ENCODE data around the gene ERBB4.

Gene ERBB4

DNA sequence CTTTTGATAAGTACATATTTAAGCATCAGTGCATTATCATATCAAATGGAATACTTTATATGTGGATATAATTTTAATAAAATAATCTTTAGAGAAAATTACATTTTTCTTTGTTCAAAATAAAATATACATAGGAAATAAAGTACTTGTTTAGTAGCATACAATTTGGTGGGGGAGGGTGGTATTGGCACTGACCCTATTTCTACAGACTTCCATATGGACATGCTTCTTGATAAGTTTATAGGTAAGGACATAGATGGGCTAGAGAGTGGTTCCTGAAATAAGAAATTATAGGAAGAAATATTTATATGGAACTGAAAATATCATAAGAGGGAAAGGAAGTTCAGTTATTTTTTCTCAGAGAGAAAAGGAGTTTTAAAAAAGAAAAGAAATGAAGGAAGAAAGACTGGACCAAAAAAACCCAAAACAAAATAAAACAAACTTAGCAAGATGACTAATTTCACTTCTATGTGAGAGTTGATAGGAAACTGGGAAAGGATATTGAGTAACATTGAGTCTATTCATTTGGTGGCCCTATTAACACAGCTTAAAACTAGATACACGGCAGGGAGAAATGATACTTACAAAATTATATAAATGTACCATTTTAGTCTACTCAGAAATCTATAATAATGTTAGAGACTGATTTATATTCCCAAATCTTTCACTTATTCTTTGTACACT is 505.9 kb downstream of the ERBB4 start:
- TF ChIP-seq GATA3 (IDR thresholded peaks at IDR 0.05; ENCODE audit: low read depth, low read length) (no peak), GATA2 (IDR thresholded peaks at IDR 0.05; ENCODE audit: low read depth, low read length) (no peak)

DNA sequence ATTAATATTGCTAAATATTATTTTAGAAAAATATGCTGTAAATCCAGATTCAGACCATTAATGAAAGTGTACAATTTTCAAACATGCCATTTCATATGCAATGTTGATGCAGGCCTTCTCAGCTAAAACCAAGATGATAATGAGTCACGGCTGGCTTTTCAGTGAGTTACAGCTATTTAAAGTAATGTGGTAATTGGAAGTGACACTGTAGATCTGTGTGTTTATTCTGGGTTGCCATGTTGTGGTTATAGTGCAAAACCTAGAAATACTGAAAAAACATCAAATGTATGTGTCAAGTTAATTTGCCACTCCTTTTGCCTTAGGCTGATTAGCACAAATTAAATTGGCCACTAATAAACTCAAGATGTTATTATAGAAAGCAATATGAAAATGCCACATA is 506.6 kb downstream of the ERBB4 start:
- TF ChIP-seq GATA2 (IDR thresholded peaks at IDR 0.05; ENCODE audit: low read depth, low read length) (no peak), GATA3 (IDR thresholded peaks at IDR 0.05; ENCODE audit: low read depth, low read length) (no peak)

GRCh38 chr2:212030709-212031108 is 507.9 kb downstream of the ERBB4 start:
- TF ChIP-seq GATA2 (IDR thresholded peaks at IDR 0.05; ENCODE audit: low read depth, low read length) (no peak), GATA3 (IDR thresholded peaks at IDR 0.05; ENCODE audit: low read depth, low read length) (no peak)

DNA sequence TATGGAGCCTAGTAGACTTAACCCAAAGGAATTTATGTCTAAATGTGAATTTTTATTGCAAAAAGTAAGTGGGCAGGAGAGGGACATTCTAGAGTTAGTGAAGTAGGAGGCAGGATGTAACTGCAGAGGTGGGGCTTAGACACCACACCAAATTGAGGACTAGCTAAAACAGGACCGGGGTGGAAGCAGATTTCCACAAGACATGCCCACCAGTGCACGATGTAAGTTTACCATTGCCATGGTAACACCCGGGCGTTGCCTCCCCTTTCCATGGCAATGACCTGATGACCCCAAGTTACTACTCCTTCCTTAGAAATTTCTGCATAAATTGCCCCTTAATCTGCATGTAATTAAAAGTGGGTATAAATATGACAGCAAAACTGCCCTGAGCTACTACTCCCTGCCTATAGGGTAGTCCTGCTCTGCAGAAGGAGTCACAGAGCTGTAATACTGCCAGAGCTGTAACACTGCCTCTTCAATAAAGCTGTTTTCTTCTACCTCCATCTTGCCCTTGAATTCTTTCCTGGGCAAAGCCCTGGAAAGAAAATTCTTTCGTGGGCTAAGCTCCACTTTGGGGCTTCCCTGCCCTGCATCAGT is 509.7 kb downstream of the ERBB4 start:
- TF ChIP-seq GATA3 (IDR thresholded peaks at IDR 0.05; ENCODE audit: low read depth, low read length) (no peak), GATA2 (IDR thresholded peaks at IDR 0.05; ENCODE audit: low read depth, low read length) (no peak)

DNA sequence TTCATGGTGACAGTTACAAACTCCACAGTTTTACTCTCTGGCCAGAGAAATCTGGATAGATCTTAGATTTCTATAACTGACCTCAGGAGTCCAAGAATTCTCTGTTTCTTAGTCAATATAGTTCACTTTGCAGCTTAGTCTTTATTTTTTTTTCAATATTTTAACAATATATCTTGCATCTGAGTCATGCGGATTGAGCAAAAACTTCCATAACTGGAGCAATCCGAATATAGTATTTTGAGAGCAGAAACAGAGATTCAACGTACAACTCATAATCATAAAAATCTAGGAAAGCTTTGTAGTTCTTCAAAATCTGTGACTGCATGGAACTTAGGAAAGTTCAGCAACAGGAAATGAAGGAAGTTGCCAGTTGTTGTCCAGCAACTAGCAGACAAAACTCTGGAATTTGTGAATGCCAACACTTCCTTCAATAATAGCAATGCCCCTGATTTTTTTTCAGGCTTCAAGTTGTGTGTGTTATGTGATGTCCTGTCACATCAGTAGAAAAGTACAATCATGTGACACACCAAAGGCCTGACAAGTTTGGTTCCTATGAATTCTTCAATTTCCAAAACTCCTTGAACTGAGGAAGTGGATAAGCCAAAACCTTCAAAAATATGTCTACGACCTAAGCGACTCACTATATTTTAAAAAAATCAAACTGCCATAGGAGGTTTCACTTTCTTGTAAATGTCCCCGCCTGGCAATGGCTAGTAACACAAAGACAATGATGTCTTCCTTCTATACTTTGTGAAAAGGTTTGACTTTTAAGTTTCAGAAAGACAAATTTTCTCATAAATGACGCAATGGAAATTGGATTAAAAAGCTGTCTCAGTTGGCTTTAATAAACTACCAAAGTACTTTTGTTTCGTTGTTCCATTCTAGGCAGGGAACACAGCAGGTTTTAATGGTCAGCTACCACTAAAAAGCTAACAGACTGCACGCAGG is 510.6 kb downstream of the ERBB4 start:
- TF ChIP-seq GATA3 (IDR thresholded peaks at IDR 0.05; ENCODE audit: low read depth, low read length) (no peak), GATA2 (IDR thresholded peaks at IDR 0.05; ENCODE audit: low read depth, low read length) (no peak)

DNA sequence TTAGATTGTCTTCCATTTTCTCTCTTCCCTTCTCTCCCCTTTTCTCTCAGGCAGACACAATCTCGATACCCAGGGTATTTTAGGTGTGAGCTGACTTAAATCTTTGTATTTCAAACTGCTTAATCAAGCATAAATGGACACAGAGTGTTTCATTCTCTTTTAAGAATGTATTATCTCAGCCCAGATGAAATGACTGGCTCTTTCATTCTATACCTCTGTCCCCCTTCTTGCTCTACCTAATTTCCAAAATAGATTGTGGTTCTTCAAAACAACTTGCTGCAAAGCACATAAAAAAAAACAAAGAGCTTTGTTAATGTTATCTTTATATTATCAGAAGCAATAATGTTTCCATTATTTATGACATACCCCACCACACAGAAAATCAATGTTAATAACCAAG is 514.6 kb downstream of the ERBB4 start:
- TF ChIP-seq GATA3 (IDR thresholded peaks at IDR 0.05; ENCODE audit: low read depth, low read length) (no peak), GATA2 (IDR thresholded peaks at IDR 0.05; ENCODE audit: low read depth, low read length) (no peak)

- TF ChIP-seq GATA2 (IDR thresholded peaks at IDR 0.05; ENCODE audit: low read depth, low read length) = no peak
- no peak for TF ChIP-seq GATA3 (IDR thresholded peaks at IDR 0.05; ENCODE audit: low read depth, low read length)
Observed at GRCh38 chr2:212022966-212023365, 515.6 kb downstream of the ERBB4 start.

- no peak for TF ChIP-seq GATA3 (IDR thresholded peaks at IDR 0.05; ENCODE audit: low read depth, low read length)
- no peak for TF ChIP-seq GATA2 (IDR thresholded peaks at IDR 0.05; ENCODE audit: low read depth, low read length)
Observed at GRCh38 chr2:212021947-212022346, 516.7 kb downstream of the ERBB4 start.

DNA sequence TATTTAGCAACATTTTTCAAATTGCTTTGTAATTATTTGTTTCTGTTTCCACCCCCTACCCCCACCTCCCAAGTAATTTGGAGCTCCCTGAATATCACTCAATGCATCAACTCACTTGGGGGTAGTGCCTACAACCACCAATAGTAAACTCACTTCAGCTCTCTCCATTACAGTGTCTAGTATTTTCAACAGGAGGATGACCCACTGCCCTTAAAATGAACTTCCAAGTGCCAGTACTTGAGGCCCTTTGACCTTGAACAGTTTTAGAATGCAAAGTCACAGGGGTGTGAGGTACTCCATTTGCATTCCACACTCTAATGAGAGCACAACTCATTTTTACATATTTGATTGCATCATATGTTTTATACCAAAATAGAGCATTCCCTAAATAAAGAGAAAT is 523.0 kb downstream of the ERBB4 start:
- no peak for TF ChIP-seq GATA2 (IDR thresholded peaks at IDR 0.05; ENCODE audit: low read depth, low read length)
- no peak for TF ChIP-seq GATA3 (IDR thresholded peaks at IDR 0.05; ENCODE audit: low read depth, low read length)

DNA sequence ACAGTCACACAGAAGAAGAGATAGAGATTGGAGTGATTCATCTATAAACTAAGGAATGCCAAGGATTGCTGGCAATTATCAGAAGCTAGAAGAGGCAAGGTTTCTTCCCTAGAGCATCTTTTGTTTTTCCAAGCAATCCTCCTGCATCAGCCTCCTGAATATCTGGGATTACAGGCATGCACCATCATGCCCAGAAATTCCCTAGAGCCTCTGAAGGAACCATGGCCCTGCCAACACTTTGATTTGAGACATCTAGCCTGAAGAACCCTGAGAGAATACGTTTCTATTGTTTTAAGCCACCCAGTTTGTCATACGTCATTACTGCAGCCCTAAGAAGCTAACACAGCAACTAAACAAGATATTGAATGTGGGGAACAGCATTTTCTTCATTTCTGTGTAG is 525.0 kb downstream of the ERBB4 start:
- TF ChIP-seq GATA2 (IDR thresholded peaks at IDR 0.05; ENCODE audit: low read depth, low read length) (no peak), GATA3 (IDR thresholded peaks at IDR 0.05; ENCODE audit: low read depth, low read length) (no peak)

DNA sequence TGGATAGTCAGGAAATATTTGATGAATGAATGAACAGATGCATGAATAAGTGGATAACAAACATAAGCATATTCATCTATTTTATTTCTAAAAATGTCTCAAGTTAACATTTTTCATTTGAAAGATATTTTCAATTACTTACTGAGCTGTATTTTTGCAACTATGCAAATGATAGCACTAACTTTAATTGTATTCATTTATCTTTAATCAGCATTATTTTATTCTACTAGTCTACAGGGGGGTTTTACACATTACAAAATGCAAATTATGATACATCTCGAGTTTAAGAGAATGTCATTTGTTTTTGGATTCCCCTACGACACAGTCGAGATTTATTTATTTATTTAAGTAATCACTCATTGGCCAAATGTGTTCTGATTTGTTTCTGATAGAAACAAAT is 530.6 kb downstream of the ERBB4 start:
- TF ChIP-seq GATA3 (IDR thresholded peaks at IDR 0.05; ENCODE audit: low read depth, low read length) = no peak
- no peak for TF ChIP-seq GATA2 (IDR thresholded peaks at IDR 0.05; ENCODE audit: low read depth, low read length)

- TF ChIP-seq GATA2 (IDR thresholded peaks at IDR 0.05; ENCODE audit: low read depth, low read length) = no peak
- no peak for TF ChIP-seq GATA3 (IDR thresholded peaks at IDR 0.05; ENCODE audit: low read depth, low read length)
Observed at GRCh38 chr2:212005085-212005671, 533.4 kb downstream of the ERBB4 start.

DNA sequence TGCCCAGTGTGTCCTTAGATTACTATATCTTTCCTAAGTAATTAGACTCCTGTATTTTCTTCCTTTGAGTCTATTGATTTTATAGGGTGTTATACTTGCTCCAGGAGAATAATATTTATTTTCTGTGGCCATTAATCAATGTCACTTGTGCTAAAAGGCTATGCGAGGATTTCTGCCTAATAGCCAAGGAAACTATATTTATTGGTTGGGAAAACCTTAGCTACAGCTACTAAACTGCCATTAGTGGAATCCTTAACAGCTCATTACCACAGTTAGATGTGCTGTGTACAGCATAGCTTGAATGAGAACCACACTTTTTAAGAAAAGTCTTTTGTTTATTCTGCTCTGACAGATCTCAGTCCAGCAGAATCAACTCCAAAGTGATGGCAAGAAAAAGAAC is 537.3 kb downstream of the ERBB4 start:
- TF ChIP-seq GATA2 (IDR thresholded peaks at IDR 0.05; ENCODE audit: low read depth, low read length) (no peak), GATA3 (IDR thresholded peaks at IDR 0.05; ENCODE audit: low read depth, low read length) (no peak)

GRCh38 chr2:211996857-211997256 is 541.7 kb downstream of the ERBB4 start:
- TF ChIP-seq GATA3 (IDR thresholded peaks at IDR 0.05; ENCODE audit: low read depth, low read length) = no peak
- no peak for TF ChIP-seq GATA2 (IDR thresholded peaks at IDR 0.05; ENCODE audit: low read depth, low read length)

All from SH-SY5Y (cell line).